AG04450 (cell line): Measurements from ENCODE around the gene IPPK. TPM values are rescaled to one million over a fixed set of nuclear protein-coding genes. Genes with fewer than 3 reads are reported as not detected.

ENCODE experiments used
- CTCF ChIA-PET: fragments of 300-600, 350-600 bp; formaldehyde crosslinking; extraction: SDS; loops from one replicate; lab custom pipeline; 2022; ENCODE audit warnings: antibody characterized with exemption, inconsistent platforms; lab: Charles Lee
- POLR2A ChIA-PET: fragments of 350-600 bp; formaldehyde crosslinking; extraction: SDS; loops from one replicate; lab custom pipeline; 2021; ENCODE audit warnings: antibody characterized with exemption, inconsistent platforms; lab: Yijun Ruan, JAX
- DNase-seq: peaks from one replicate; pipeline ENCODE4 v3.0.0-alpha.2; 2011; ENCODE audit warnings: low read depth, low spot score
- H3K27ac ChIP-seq: one replicate; pipeline ENCODE4 v1.5.1; 2012; ENCODE audit warnings: low read depth, low read length, control low read depth
- H3K27me3 ChIP-seq: one replicate; pipeline ENCODE4 v1.6.0; 2012; ENCODE audit warnings: low read length; ENCODE audit not compliant: control insufficient read depth, insufficient read depth
- H3K4me3 ChIP-seq: 2 replicates; pipeline ENCODE4 v1.5.1; 2011; ENCODE audit warnings: mild to moderate bottlenecking, low read depth, low read length, control low read depth
- H3K9me3 ChIP-seq: 2 replicates; pipeline ENCODE4 v1.5.1; 2012; ENCODE audit warnings: low read length; ENCODE audit not compliant: control insufficient read depth, insufficient read depth
- CTCF ChIP-seq: IDR thresholded peaks from 2 replicates; pipeline ENCODE4 v1.5.1; 2011; ENCODE audit warnings: low read depth, low read length, control low read depth, inconsistent platforms
- polyA plus RNA-seq: library from polyadenylated mRNA; depleted of rRNA; stranded (reverse); fragments of >200 nt; gene quantifications from 2 replicates; pipeline ENCODE4 v1.2.3, GENCODE V29; 2011

Gene IPPK
- polyA plus RNA-seq, 1 experiment = 15.1 TPM

- DNase-seq = no peak
- Histone ChIP-seq H3K9me3 (no peaks in the 10 kb centered on the region), H3K4me3 (no peak overlapping the region), H3K27me3 (no peaks in the 10 kb centered on the region), H3K27ac (no peak overlapping the region)
- no peak for TF ChIP-seq CTCF
- POLR2A ChIA-PET = no interaction called here
- CTCF ChIA-PET = interaction anchor here (0.9 kb wide), 1 partner anchor 131 kb away, joined by 3 read pairs; no protein-coding TSS in a partner anchor
Observed at GRCh38 chr9:92660266-92660665, 9.7 kb downstream of the IPPK start.

GRCh38 chr9:92659601-92660000, 10.3 kb downstream of the IPPK start:
- ChIA-PET CTCF (interaction anchor here (0.9 kb wide), 1 partner anchor 132 kb away, joined by 3 read pairs; no protein-coding TSS in a partner anchor), POLR2A (no interaction called here)
- no peaks in the 10 kb centered on the region for H3K27me3 ChIP-seq
- H3K9me3 ChIP-seq = no peaks in the 10 kb centered on the region; the same call in 1 of the 2 replicates
- TF ChIP-seq CTCF = no peak
- no peak for DNase-seq
- H3K4me3 ChIP-seq = no peak overlapping the region
- no peak overlapping the region for H3K27ac ChIP-seq

GRCh38 chr9:92658611-92659010, 11.3 kb downstream of the IPPK start:
- Histone ChIP-seq H3K27ac (no peak overlapping the region), H3K4me3 (no peak overlapping the region), H3K9me3 (no peaks in the 10 kb centered on the region; the same call in 1 of the 2 replicates), H3K27me3 (no peaks in the 10 kb centered on the region)
- DNase-seq = no peak
- TF ChIP-seq CTCF = no peak
- ChIA-PET POLR2A (no interaction called here), CTCF (no interaction called here)

- Histone ChIP-seq H3K9me3 (no peaks in the 10 kb centered on the region; the same call in 1 of the 2 replicates), H3K4me3 (no peak overlapping the region), H3K27ac (no peak overlapping the region), H3K27me3 (no peaks in the 10 kb centered on the region)
- TF ChIP-seq CTCF = no peak
- POLR2A ChIA-PET = interaction anchor here (0.7 kb wide), 1 partner anchor 49 kb away, joined by 4 read pairs; no protein-coding TSS in a partner anchor
- no peak for DNase-seq
- CTCF ChIA-PET = no interaction called here
Observed at GRCh38 chr9:92658176-92658575, 11.8 kb downstream of the IPPK start.

GRCh38 chr9:92657296-92658094, 12.4 kb downstream of the IPPK start:
- TF ChIP-seq CTCF = no peak
- no peak for DNase-seq
- CTCF ChIA-PET = no interaction called here
- no peaks in the 10 kb centered on the region; the same call in 1 of the 2 replicates for H3K9me3 ChIP-seq
- no peaks in the 10 kb centered on the region for H3K27me3 ChIP-seq
- POLR2A ChIA-PET = interaction anchor here (0.7 kb wide), 1 partner anchor 48 kb away, joined by 4 read pairs; no protein-coding TSS in a partner anchor
- H3K4me3 ChIP-seq = no peak overlapping the region
- no peak overlapping the region for H3K27ac ChIP-seq
